ENCODE results near the gene RETN. TPM values are rescaled to one million over a fixed set of nuclear protein-coding genes. Genes with fewer than 3 reads are reported as not detected.

The RETN gene
- total and polyA plus RNA-seq, 2 experiments from 2014 or later = not detected

DNA sequence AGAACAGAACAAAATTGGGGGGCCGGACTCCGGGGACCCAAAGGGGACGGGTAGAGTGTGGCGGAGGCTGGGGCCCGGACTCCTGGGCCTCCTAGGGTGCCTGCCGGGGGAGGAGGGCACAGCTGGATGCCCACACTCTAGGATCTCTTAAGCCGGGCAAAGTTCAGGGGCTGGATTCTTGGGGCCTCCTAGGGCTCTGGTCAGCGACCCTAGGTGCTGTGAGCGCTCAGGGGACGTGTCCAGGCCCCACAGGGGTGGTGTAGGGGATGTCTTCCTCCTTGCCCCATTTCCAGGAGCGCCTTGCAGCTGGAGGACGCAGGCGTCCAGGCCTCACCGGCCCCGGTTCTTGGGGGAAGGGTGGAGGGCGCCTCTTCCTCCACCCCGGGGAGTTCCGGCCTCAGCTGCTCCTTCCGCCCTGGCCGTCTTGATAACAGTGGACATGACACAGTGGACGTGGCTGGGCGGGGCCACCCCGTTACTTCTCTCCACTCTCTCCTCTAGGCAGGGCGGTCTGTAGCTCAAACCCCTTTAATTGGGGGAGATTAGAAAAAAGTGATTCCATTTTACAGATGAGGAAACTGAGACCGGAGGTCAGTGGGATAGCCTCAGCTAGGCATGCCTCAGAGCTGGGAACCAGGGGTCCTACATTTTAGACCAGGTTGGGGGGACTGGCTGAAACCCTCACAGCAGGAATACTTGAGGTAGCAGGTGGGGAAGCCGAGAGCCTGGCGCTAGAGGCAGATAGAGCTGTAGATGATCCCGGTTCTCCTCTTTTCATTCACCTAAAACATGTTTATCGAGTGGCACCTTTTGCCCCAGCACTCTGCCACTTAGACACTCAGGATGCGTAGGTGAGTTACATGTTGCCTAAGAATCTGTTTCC lies 31.2 kb upstream of the RETN start:
- Histone ChIP-seq H3K9ac (no peak overlapping the region), H3K4me2 (ENCODE audit: unreplicated experiment) (no peak overlapping the region), H3K79me2 (ENCODE audit: insufficient read depth) (no peaks in the 10 kb centered on the region), H3F3A (ENCODE audit: insufficient read depth) (no peaks in the 10 kb centered on the region), H3K4me1 (ENCODE audit: insufficient read depth) (no peaks in the 10 kb centered on the region), H3K36me3 (ENCODE audit: low read depth) (no peaks in the 10 kb centered on the region), H3K27me3 (replicated peaks; ENCODE audit: insufficient read depth) (0 out of 2 replicates have a peak, but pooled peaks cover 7% of the 10 kb centered on the region), H2AFZ (no peak overlapping the region), H3K9me3 (ENCODE audit: low read depth) (no peaks in the 10 kb centered on the region), H4K20me1 (ENCODE audit: insufficient read depth) (no peaks in the 10 kb centered on the region), H3K9me2 (ENCODE audit: insufficient read depth) (no peaks in the 10 kb centered on the region), H3K27ac (no peak overlapping the region), H3K4me3 (no peak overlapping the region)
- no peak for DNase-seq
- in situ Hi-C loops (cut with MboI) = no loop called here
- TF ChIP-seq EZH2phosphoT487 (IDR thresholded peaks at IDR 0.05; ENCODE audit: insufficient read depth, low read depth) (no peak), EZH2 (IDR thresholded peaks at IDR 0.05; ENCODE audit: insufficient read depth, poor library complexity, severe bottlenecking) (no peak)
- WGBS, 2 experiments (ENCODE audit: low coverage in 1 of 2, low lambda C conversion rate in 2 of 2, missing lambda C conversion rate in 2 of 2) = 37 to 47% methylated on average over 25 to 30 of the region's 30 CpGs

- Histone ChIP-seq H3K4me3 (no peak overlapping the region), H3K79me2 (ENCODE audit: insufficient read depth) (no peaks in the 10 kb centered on the region), H3K9me2 (ENCODE audit: insufficient read depth) (no peaks in the 10 kb centered on the region), H3K27ac (no peak overlapping the region), H3K9me3 (ENCODE audit: low read depth) (no peaks in the 10 kb centered on the region), H3K4me2 (ENCODE audit: unreplicated experiment) (no peak overlapping the region), H2AFZ (no peak overlapping the region), H3K27me3 (replicated peaks; ENCODE audit: insufficient read depth) (0 out of 2 replicates have a peak, but pooled peaks cover 7% of the 10 kb centered on the region), H3K9ac (no peak overlapping the region), H3K36me3 (ENCODE audit: low read depth) (no peaks in the 10 kb centered on the region), H3K4me1 (ENCODE audit: insufficient read depth) (no peaks in the 10 kb centered on the region), H4K20me1 (ENCODE audit: insufficient read depth) (no peaks in the 10 kb centered on the region), H3F3A (ENCODE audit: insufficient read depth) (no peaks in the 10 kb centered on the region)
- WGBS, 2 experiments (ENCODE audit: low coverage in 1 of 2, low lambda C conversion rate in 2 of 2, missing lambda C conversion rate in 2 of 2) = 45 to 58% methylated on average over 11 to 12 of the region's 12 CpGs
- no peak for TF ChIP-seq EZH2 (IDR thresholded peaks at IDR 0.05; ENCODE audit: insufficient read depth, poor library complexity, severe bottlenecking)
- no peak for TF ChIP-seq EZH2phosphoT487 (IDR thresholded peaks at IDR 0.05; ENCODE audit: insufficient read depth, low read depth)
- in situ Hi-C loops (cut with MboI) = no loop called here
- DNase-seq = no peak
These were observed 29.9 kb upstream of the RETN start for GRCh38 chr19:7638802-7639465.

GRCh38 chr19:7639863-7640348 lies 28.9 kb upstream of the RETN start:
- Histone ChIP-seq H3F3A (ENCODE audit: insufficient read depth) (no peaks in the 10 kb centered on the region), H3K79me2 (ENCODE audit: insufficient read depth) (no peaks in the 10 kb centered on the region), H3K27me3 (replicated peaks; ENCODE audit: insufficient read depth) (0 out of 2 replicates have a peak, but pooled peaks cover 7% of the 10 kb centered on the region), H3K9me2 (ENCODE audit: insufficient read depth) (no peaks in the 10 kb centered on the region), H2AFZ (no peak overlapping the region), H3K4me3 (no peak overlapping the region), H3K9ac (no peak overlapping the region), H3K36me3 (ENCODE audit: low read depth) (no peaks in the 10 kb centered on the region), H3K4me1 (ENCODE audit: insufficient read depth) (no peaks in the 10 kb centered on the region), H3K9me3 (ENCODE audit: low read depth) (no peaks in the 10 kb centered on the region), H3K27ac (no peak overlapping the region), H3K4me2 (ENCODE audit: unreplicated experiment) (no peak overlapping the region), H4K20me1 (ENCODE audit: insufficient read depth) (no peaks in the 10 kb centered on the region)
- in situ Hi-C loops (cut with MboI) = no loop called here
- 76 to 79% methylated on average over 13 of the region's 13 CpGs for WGBS, 2 experiments (ENCODE audit: low coverage in 1 of 2, low lambda C conversion rate in 2 of 2, missing lambda C conversion rate in 2 of 2)
- DNase-seq = no peak
- TF ChIP-seq EZH2 (IDR thresholded peaks at IDR 0.05; ENCODE audit: insufficient read depth, poor library complexity, severe bottlenecking) (no peak), EZH2phosphoT487 (IDR thresholded peaks at IDR 0.05; ENCODE audit: insufficient read depth, low read depth) (no peak)

GRCh38 chr19:7640803-7641202 lies 28.0 kb upstream of the RETN start:
- no peaks in the 10 kb centered on the region for H3K36me3 ChIP-seq (ENCODE audit: low read depth)
- H3K9me3 ChIP-seq (ENCODE audit: low read depth) = no peaks in the 10 kb centered on the region
- no peaks in the 10 kb centered on the region for H3K4me1 ChIP-seq (ENCODE audit: insufficient read depth)
- H3F3A ChIP-seq (ENCODE audit: insufficient read depth) = no peaks in the 10 kb centered on the region
- no peak overlapping the region for H3K4me2 ChIP-seq (ENCODE audit: unreplicated experiment)
- H3K79me2 ChIP-seq (ENCODE audit: insufficient read depth) = no peaks in the 10 kb centered on the region
- no peak overlapping the region for H3K27ac ChIP-seq
- no peak overlapping the region for H3K9ac ChIP-seq
- 90 to 93% methylated on average over 11 of the region's 11 CpGs for WGBS, 2 experiments (ENCODE audit: low coverage in 1 of 2, low lambda C conversion rate in 2 of 2, missing lambda C conversion rate in 2 of 2)
- no peak overlapping the region for H2AFZ ChIP-seq
- H3K9me2 ChIP-seq (ENCODE audit: insufficient read depth) = no peaks in the 10 kb centered on the region
- H3K4me3 ChIP-seq = no peak overlapping the region
- 0 out of 2 replicates have a peak, but pooled peaks cover 7% of the 10 kb centered on the region for H3K27me3 ChIP-seq (replicated peaks; ENCODE audit: insufficient read depth)
- in situ Hi-C loops (cut with MboI) = no loop called here
- DNase-seq = no peak
- TF ChIP-seq EZH2phosphoT487 (IDR thresholded peaks at IDR 0.05; ENCODE audit: insufficient read depth, low read depth) (no peak), EZH2 (IDR thresholded peaks at IDR 0.05; ENCODE audit: insufficient read depth, poor library complexity, severe bottlenecking) (no peak)
- no peaks in the 10 kb centered on the region for H4K20me1 ChIP-seq (ENCODE audit: insufficient read depth)
